HG03520 (cell line): ENCODE data around the gene IFT52.
"Not testable (repeated sequence)": the region's sequence is repeated elsewhere in the genome, so short reads cannot be mapped to it uniquely, and the experiment has no call there.

ENCODE experiments used
- ATAC-seq: cut with Tn5 transposase; IDR thresholded peaks from one replicate; pipeline ENCODE4 v1.9.1; 2021; ENCODE audit warnings: mild to moderate bottlenecking, moderate library complexity; ENCODE audit not compliant: unreplicated experiment

IFT52 gene

GRCh38 chr20:43642548-43642947 is 51.8 kb downstream of the IFT52 start:
- no peak for ATAC-seq

- ATAC-seq = no peak
Observed at GRCh38 chr20:43650997-43651525, 60.3 kb downstream of the IFT52 start.

DNA sequence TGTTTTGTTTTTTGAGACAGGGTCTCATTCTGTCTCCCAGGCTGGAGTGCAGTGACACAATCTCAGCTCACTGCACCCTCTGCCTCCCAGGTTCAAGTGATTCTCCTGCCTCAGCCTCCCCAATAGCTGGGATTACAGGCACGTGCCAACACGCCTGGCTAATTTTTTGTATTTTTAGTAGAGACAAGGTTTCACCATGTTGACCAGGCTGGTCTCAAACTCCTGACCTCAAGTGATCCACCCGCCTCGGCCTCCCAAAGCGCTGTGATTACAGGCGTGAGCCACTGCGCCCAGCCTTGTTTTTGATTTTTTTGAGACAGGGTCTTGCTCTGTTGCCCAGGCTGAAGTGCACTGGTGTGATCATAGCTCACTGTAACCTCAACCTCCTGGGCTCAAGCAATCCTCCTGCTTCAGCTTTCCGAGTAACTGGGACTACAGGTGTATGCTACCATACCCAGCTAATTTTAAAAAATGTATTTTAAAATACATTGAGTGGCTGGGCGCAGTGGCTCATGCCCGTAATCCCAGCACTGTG is 61.0 kb downstream of the IFT52 start:
- not testable (repeated sequence) for ATAC-seq

- ATAC-seq = no peak
Observed at GRCh38 chr20:43653966-43654365, 63.2 kb downstream of the IFT52 start.

- not testable (repeated sequence) for ATAC-seq
Observed at GRCh38 chr20:43655176-43655575, 64.4 kb downstream of the IFT52 start.

DNA sequence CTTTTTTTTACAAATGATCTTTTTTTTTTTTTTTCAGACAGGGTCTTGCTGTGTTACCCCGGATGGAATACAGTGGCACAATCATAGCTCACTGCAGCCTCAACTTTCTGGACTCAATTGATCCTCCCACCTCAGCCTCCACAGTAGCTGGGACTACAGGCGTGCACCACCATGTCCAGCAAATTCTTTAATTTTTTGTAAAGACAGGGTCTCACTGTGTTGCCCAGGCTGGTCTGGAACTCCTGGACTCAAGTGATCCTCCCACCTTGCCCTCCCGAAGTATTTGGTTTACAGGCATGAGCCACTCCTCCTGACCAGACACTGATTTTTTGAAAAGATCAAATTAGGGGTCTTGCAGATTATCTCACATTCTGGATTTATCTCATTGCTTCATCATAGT is 65.2 kb downstream of the IFT52 start:
- ATAC-seq = no peak

GRCh38 chr20:43658069-43658722 is 67.5 kb downstream of the IFT52 start:
- no peak for ATAC-seq

- ATAC-seq = no peak
Observed at GRCh38 chr20:43658723-43659419, 68.1 kb downstream of the IFT52 start.

GRCh38 chr20:43662943-43663655 is 72.4 kb downstream of the IFT52 start:
- ATAC-seq = no peak

- no peak for ATAC-seq
Observed at GRCh38 chr20:43665466-43666176, 74.9 kb downstream of the IFT52 start.

DNA sequence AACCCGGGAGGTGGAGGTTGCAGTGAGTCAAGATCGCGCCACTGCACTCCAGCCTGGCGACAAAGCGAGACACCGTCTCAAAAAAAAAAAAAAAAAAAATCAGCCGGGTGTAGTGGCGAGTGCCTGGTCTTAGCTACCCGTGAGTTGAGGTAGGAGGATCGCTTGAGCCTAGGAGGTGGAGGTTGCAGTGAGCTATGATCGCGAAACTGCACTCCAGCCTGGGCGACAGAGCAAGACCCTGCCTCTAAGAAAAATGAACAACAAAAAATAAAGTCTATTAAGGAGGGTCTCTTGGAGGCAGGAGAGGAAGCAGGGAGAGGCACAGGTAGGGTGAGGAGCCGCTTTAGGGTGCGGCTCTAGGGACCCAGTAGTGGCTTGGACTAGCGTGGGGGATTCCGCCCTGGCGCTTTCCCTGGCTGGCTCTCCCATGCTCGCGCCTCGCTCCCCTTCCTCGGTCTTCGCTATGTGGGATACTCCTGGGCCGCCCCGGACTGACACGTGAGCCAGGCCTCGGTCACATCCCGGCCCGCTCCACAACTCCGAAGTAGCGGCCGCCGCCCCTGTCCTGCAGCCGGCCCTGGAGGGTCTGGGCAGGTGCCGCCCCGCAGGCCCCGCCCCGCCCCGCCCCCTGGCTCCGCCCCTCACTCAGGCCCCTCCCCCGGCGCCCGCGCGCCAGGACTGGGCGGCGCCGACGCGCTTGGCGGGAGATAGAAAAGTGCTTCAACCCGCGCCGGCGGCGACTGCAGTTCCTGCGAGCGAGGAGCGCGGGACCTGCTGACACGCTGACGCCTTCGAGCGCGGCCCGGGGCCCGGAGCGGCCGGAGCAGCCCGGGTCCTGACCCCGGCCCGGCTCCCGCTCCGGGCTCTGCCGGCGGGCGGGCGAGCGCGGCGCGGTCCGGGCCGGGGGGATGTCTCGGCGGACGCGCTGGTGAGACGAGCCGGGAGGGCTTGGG is 75.9 kb downstream of the IFT52 start, which contains the start of gene MYBL2:
Gene MYBL2 (plus strand): TSS at position 739 of the 953 bp plus-strand sequence. CDS start 170 bp downstream, at position 909.
- ATAC-seq = peak; percentile 69

DNA sequence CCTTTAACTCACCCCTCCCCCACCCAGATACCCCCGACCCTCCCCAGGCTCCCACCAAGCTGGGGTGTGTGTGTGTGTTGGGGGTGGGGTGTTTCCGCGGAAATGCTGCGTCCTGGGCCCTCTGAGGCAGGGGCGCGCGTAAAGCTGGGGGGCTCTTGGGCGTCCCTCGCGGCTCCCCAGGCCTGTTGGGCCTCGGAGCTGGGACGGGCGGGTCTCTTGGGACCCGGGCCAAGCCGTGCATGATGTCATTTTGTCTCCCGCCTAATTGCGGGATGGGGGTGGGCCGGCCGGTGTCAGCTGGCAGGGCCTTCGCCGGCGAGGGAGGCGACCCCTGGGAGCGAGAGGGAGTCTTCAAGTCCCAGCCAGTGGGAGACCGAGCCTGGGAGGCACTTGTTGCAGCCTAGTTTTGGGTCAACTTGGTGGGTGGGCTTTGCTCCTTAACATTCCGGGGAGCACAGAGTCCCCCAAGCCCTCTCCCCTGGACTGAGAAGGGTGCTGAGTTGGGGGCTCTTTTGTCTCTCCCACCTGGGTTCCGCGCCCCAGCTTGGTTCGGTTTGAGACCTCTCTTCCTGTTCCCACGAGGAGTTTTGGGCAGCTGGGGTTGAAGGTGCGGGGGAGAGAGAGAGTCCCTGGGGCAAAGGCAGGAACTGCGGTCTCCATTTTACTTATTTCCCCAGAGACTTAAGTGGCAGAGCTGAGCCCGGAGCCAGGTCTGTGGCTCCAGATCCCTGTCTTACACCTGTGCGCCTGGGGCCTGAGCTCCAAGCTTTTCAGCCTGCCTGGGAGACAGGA is 76.8 kb downstream of the IFT52 start:
- ATAC-seq = peak; percentile 14

DNA sequence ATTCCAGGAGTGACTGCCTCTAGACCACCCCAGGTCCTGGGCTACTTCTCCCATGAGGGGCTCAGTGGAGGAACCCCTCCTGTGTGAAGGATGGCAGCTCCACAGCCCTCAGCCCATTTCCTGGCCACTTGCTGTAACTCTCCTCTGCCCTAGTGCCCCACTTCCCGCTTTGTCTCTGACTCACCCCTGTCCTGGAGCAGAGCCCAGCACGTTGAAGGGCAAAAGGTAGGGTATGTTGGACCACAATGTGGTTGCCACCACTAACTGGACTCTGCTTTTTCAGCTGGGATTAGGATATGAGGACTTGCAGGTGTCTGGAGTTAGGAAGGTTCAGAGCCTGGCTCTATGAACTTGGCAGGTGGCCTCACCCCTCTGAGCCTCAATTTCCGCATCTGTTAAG is 78.6 kb downstream of the IFT52 start:
- no peak for ATAC-seq

DNA sequence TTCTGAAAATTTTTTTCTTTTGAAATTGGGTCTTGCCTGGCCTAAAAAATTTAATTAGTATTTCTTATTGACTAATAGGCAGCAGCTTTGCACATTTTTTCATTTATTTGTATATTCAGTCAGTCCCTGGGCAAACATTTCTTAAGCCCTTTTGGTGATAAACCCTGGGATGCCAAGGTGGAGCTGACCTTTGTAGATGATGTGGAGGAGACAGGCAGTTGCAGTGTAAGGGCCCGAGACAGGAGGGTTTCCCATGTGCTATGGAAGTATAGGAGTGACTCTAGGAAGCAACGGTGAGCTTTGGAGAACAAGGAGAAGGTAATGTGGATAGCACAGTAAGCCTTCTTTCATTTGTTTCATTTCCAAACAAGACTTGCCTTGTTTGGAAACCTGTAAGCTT is 79.7 kb downstream of the IFT52 start:
- ATAC-seq = no peak

DNA sequence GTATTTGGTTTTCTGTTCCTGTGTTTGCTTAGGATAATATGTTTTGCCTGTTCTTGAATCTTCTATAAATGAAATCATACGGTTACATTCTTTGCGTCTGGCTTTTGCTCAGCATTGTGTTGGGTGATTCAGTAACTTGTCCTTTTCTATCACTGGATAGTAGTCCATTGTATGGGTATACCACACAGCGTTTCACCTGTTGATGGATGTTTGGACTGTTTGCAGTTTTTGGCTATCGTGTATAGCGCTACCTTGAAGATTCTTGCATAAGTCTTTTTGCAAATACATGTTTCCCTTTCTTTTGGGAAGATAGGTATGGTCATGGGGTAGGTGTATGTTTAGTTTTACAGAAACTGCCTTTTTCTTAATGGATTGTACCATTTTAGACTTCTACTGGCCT is 85.6 kb downstream of the IFT52 start:
- ATAC-seq = no peak

DNA sequence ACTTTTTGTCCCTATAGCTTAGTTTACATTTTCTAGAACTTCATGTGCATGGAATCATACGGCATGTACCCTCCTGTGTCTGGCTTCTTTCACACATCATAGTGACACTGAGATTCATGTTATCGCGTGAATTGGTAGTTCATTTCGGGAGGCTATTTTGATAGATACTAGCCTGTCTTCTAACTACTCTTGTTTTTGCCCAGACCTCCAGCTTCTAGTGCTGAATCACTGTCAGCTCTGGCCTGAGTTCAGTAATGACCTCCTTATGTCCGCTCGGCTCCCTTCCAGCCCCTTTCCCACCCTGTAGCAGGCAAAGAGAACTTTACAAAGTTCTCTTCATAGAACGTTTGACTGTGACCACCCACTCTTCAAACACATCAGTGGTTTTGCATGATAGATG is 90.2 kb downstream of the IFT52 start:
- no peak for ATAC-seq

- ATAC-seq = peak; percentile 19
Observed at GRCh38 chr20:43681468-43681942, 90.8 kb downstream of the IFT52 start.

GRCh38 chr20:43681991-43682410 is 91.3 kb downstream of the IFT52 start:
- ATAC-seq = peak; percentile 93

GRCh38 chr20:43682446-43682845 is 91.7 kb downstream of the IFT52 start:
- ATAC-seq = peak; percentile 27
